Measurements from ENCODE around the gene B3GALNT1. TPM values are rescaled to one million over a fixed set of nuclear protein-coding genes. Genes with fewer than 3 reads are reported as not detected.

The B3GALNT1 gene
- total and polyA plus RNA-seq, 12 donors: 2.3 to 29.2 (median 9.6) TPM

- no peaks in the 10 kb centered on the region for H3K9me3 ChIP-seq (replicated peaks in 1 of 3)
- H3K27me3 ChIP-seq: no peaks in the 10 kb centered on the region
- TF ChIP-seq POLR2A (IDR thresholded peaks at IDR 0.05) (no peak), CTCF (IDR thresholded peaks at IDR 0.05) (no peak)
- DNase-seq: no peak
- no peak overlapping the region for H3K4me3 ChIP-seq
- H3K27ac ChIP-seq: no peak overlapping the region
- intact Hi-C loops (cut with DNase I): no loop called here
- H3K36me3 ChIP-seq (replicated peaks in 1 of 2): no peaks in the 10 kb centered on the region
- H3K4me1 ChIP-seq (replicated peaks in 1 of 2): peaks cover 0 to 5% of the 10 kb centered on the region in 2 donors
- WGBS, 4 donors: 84 to 95% (median 88%) methylated on average over 1 of the region's 1 CpG
These were observed 32.9 kb downstream of the B3GALNT1 start for GRCh38 chr3:161072211-161072621.

- no peaks in the 10 kb centered on the region for H3K27me3 ChIP-seq
- no peak overlapping the region for H3K27ac ChIP-seq
- no peaks in the 10 kb centered on the region for H3K36me3 ChIP-seq (replicated peaks in 1 of 2)
- intact Hi-C loops (cut with DNase I): no loop called here
- TF ChIP-seq POLR2A (IDR thresholded peaks at IDR 0.05) (no peak), CTCF (IDR thresholded peaks at IDR 0.05) (no peak)
- no peaks in the 10 kb centered on the region for H3K9me3 ChIP-seq (replicated peaks in 1 of 3)
- no peak overlapping the region for H3K4me3 ChIP-seq
- H3K4me1 ChIP-seq (replicated peaks in 1 of 2): peaks cover 0 to 5% of the 10 kb centered on the region in 2 donors
- 70 to 80% (median 75%) methylated on average over 6 of the region's 6 CpGs for WGBS, 4 donors
- no peak for DNase-seq
These were observed 34.0 kb downstream of the B3GALNT1 start for GRCh38 chr3:161070980-161071663.

- 77 to 90% (median 84%) methylated on average over 9 of the region's 9 CpGs for WGBS, 4 donors
- Histone ChIP-seq H3K4me1 (replicated peaks in 1 of 2) (peaks cover 0 to 5% of the 10 kb centered on the region in 2 donors), H3K4me3 (no peak overlapping the region), H3K27me3 (no peaks in the 10 kb centered on the region), H3K9me3 (replicated peaks in 1 of 3) (no peaks in the 10 kb centered on the region), H3K27ac (peak overlapping the region in 1 of 5 donors; percentile 40), H3K36me3 (replicated peaks in 1 of 2) (no peaks in the 10 kb centered on the region)
- no peak for DNase-seq
- intact Hi-C loops (cut with DNase I): no loop called here
- TF ChIP-seq POLR2A (IDR thresholded peaks at IDR 0.05) (no peak), CTCF (IDR thresholded peaks at IDR 0.05) (no peak)
These were observed 34.8 kb downstream of the B3GALNT1 start for GRCh38 chr3:161070252-161070930.

GRCh38 chr3:161069511-161070251 lies 35.5 kb downstream of the B3GALNT1 start:
- peak in 2 of 7 donors; percentile 8 to 16 for DNase-seq
- H3K4me1 ChIP-seq (replicated peaks in 1 of 2): peaks cover 0 to 5% of the 10 kb centered on the region in 2 donors
- H3K9me3 ChIP-seq (replicated peaks in 1 of 3): no peaks in the 10 kb centered on the region
- intact Hi-C loops (cut with DNase I): no loop called here
- H3K27me3 ChIP-seq: no peaks in the 10 kb centered on the region
- TF ChIP-seq CTCF (IDR thresholded peaks at IDR 0.05): no peak
- H3K4me3 ChIP-seq: no peak overlapping the region
- H3K27ac ChIP-seq: peak overlapping the region in 1 of 5 donors; percentile 40
- 72 to 77% (median 75%) methylated on average over 5 of the region's 5 CpGs for WGBS, 4 donors
- no peaks in the 10 kb centered on the region for H3K36me3 ChIP-seq (replicated peaks in 1 of 2)
